Germinal center (tissue), 1 donor: Measurements from ENCODE around the gene CRADD.
"Not testable (repeated sequence)": the region's sequence is repeated elsewhere in the genome, so short reads cannot be mapped to it uniquely, and the experiment has no call there.

ENCODE experiments used
- DNase-seq: peaks from one replicate; pipeline ENCODE4 v3.0.0; 2012; ENCODE audit warnings: mixed read lengths, low spot score

Gene CRADD

DNA sequence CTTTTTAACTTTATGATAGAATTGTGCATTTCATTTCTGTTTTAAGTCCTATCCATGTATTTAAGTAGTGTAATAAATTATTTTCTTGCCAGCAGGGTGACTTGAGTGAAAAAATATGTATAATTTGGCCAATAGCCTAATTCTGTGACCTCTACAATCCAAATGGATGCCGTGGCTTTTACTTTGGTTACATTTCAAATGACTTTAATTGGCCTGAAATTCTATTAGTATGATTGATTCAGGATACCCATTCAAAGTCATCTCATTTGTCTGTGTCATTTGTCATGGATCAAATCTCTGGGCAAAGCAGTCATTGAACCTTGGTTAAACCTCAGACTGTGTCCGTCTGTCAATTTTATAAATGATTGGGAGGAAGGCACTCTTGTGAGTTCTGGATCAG, 29.6 kb downstream of the CRADD start:
- no peak for DNase-seq

DNA sequence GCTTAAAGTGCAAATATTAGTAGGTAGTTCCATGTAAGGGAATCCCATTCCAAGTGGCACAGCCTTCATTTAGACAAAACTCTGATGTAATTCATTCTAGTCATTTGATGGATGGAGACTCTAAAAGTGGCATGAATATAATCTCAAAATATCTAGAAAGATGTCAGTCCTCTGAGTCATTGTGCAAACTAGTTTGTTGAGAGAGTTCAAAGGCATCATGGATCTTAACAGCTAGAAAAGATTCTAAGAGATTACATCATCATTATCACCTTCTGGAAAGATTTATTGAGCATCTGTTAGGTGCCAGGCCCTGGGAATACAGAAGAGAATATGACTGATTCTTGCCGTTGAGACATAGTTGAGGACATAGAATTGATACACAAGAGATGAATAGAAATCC, 30.7 kb downstream of the CRADD start:
- no peak for DNase-seq

GRCh38 chr12:93708952-93709351, 31.8 kb downstream of the CRADD start:
- no peak for DNase-seq

GRCh38 chr12:93709386-93709785, 32.2 kb downstream of the CRADD start:
- DNase-seq: no peak

DNA sequence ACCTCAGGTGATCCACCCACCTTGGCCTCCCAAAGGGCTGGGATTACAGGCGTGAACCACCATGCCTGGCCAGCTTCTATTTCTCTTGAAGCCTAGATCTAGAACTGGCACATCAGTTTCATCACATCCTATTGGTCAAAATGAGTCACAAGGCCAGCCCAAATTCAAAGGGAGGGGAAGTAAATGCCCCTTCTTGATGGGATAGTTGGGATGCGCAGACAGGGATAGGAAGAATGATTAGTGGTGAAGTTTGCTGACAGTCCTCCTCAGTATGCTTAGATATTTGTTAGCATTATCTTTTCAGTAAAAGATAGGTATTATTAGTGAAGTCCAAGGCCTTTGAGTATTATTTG, 33.4 kb downstream of the CRADD start:
- DNase-seq: no peak

DNA sequence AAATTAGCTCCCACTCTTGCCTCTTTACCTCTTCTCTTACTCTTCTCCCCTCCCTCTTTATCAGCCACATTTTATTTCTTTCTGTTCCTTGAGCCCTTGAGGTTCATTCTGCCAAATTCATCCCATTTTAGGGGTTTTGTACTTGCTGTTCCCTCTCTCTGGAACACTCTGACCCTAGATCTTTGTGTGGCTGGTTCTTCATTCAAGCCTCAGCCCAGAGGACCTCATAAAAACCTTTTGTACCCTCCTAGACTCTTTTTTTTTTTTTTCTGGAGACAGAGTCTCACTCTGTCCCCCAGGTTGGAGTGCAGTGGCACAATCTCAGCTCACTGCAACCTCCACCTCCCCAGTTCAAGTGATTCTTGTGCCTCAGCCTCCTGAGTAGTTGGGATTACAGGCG, 34.3 kb downstream of the CRADD start:
- not testable (repeated sequence) for DNase-seq

DNA sequence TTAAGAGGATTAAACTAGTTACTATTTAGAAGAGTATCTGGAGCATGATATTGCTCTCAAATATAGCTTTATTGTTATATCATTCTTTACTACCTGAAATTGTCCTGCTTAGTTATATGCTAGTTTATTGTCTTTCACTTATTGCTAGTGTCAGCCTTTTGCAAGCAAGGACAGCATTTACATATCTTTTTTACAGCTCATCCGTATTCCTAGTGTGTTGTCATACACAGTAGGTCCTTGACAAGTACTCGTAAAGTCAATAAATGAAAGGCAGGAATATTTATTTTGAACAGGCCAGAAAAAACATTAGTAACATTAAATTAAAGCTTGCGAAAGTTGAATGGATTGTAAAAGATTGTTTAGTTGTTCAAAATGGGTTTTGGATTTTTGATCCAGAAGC, 35.0 kb downstream of the CRADD start:
- no peak for DNase-seq

GRCh38 chr12:93713060-93713459, 35.9 kb downstream of the CRADD start:
- no peak for DNase-seq

- DNase-seq: no peak
These were observed 36.6 kb downstream of the CRADD start for GRCh38 chr12:93713800-93714199.

- DNase-seq: no peak
These were observed 37.2 kb downstream of the CRADD start for GRCh38 chr12:93714382-93714781.

GRCh38 chr12:93719710-93720109, 42.5 kb downstream of the CRADD start:
- no peak for DNase-seq

- DNase-seq: no peak
These were observed 43.4 kb downstream of the CRADD start for GRCh38 chr12:93720559-93720958.

GRCh38 chr12:93722179-93722578, 45.0 kb downstream of the CRADD start:
- no peak for DNase-seq

DNA sequence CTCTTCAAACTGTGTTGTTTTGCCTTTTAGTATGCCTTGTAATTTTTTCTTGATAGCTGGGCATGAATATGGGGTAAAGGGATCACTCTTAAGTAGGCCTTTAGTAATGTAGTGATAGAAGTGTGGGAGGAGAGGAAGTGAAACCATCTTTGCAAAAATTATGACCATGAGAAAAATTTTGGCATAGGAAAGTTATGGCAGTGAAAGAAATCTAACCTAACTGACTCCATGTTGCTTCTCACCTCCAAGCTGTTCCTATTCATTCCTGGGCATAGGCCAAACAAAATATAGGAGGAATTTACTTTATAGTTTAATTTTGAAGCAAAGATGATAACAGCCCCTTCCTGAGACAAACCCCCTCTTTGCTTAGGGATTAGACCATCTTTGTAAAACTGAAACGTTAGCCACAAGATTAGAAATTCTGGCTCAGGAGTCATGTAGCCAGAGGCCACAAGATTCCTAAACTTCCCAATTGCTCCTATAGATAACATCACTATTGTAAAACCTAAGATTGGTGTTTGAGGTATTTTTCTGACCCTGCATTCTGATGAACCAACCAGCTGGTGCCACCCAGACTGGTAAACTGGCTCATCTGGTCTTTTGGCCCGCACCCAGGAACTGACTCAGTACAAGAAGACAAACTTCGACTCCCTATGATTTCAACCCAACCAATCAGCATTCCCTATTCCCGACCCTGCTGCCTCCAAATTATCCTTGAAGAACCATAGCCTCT, 45.8 kb downstream of the CRADD start:
- DNase-seq: no peak

DNA sequence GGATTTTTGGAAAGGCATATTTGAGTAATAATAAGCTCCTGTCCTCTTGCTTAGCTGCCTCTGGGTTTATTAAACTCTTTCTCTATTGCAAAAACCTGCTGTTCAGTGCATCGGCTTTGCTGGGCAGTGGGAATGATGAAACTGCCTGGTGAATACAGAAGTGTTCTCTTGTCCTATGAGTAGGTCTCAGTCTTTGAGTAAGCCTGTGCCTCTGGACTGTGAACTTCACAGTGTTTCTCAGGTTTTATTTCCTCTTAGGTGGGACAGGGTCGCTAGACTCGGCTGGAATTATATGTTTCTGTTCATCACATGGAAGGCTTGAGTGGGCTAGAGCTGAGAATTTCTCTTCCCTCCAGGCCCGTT, 46.4 kb downstream of the CRADD start:
- DNase-seq: no peak

GRCh38 chr12:93725531-93725930, 48.4 kb downstream of the CRADD start:
- DNase-seq: no peak

- DNase-seq: no peak
These were observed 50.1 kb downstream of the CRADD start for GRCh38 chr12:93727195-93727811.

GRCh38 chr12:93727911-93728310, 50.7 kb downstream of the CRADD start:
- DNase-seq: no peak

- no peak for DNase-seq
These were observed 52.8 kb downstream of the CRADD start for GRCh38 chr12:93729934-93730333.

- DNase-seq: no peak
These were observed 56.2 kb downstream of the CRADD start for GRCh38 chr12:93733358-93733757.

DNA sequence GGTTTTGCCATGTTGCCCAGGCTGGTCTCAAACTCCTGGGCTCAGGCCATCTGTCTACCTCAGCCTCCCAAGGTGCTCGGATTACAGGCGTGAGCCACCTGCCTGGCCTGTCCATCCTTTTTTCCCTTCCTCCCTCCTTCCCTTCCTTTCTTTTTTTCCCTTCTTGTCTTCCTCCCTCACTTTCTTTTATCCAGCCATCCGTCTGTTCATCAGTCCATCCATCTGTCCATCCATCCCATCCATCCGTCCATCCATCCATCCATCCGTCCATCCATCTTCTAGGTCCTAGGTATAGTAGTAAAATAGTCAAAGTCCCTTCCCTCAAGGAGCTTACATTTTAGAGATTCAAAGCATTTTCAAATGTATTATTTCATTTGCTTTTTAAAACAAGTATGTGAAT, 56.8 kb downstream of the CRADD start:
- no peak for DNase-seq

DNA sequence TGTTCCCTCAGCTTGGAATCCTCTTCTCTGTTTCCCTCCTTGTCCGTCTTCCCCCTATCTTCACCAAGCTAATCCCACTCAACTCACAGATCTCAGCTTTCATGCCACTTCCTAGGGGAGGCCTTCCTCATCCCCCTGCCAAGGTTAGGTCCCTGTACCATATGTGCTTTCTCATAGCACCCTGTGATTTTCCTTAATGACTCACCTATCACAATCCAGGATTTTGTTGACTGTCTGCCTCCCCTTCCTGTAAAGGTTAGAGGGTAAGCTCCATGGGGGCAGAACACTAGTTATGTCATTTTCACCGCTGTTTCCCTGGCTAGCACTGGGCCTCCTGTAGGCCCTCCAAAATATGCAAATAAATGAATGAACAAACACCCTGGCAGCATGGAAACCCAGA, 57.6 kb downstream of the CRADD start:
- no peak for DNase-seq

DNA sequence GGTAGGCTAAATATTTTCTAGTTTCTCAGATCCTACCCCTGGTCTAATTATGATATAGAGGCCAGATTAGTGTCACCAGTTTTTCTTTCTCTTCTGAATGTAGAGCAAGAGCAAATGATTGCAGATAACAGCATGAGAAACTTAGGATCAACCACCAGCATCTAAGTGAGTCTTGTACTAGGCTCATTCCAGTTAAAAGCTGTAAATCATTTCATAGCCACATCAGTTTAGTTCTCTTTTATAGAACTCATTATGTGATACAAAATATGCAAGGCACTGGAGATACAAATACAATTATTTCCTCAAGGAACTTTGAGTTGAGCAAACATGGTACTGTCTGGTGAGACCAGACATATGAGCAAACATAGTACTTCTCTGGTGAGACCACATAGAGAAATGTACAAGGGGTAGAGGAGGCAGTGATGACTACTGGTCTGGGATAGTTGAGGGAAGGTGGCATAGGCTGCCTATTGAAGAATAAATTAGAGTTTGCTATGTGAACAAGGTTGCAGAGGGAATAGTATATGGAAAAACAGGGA, 59.5 kb downstream of the CRADD start:
- no peak for DNase-seq
